Activated naive CD8-positive, alpha-beta T cell treated with anti-CD3 and anti-CD28 coated beads, Interleukin-2, amount 10 ng/mL, durations not matched to agents 7 days and 5 days (primary cell): ENCODE results near the gene WDFY4. TPM values are rescaled to one million over a fixed set of nuclear protein-coding genes. Genes with fewer than 3 reads are reported as not detected.

Source experiments
- ATAC-seq: fragments of 150-1000 bp; cut with Tn5 transposase; one replicate; pipeline ENCODE4 v1.10.0; 2021; ENCODE audit warnings: low read depth, moderate library complexity
- POLR2A ChIA-PET: fragments of 350-600 bp; sonication (Branson Sonifier 250); formaldehyde crosslinking; loops from one replicate; lab custom pipeline; 2021; ENCODE audit warnings: antibody characterized with exemption; lab: Charles Lee
- DNase-seq: peaks from one replicate; pipeline ENCODE4 v3.0.0; 2021
- H3K27ac Mint-ChIP-seq: one replicate; pipeline ENCODE4 v1.8.0; 2022; ENCODE audit warnings: mild to moderate bottlenecking, mixed read lengths
- H3K27me3 Mint-ChIP-seq: one replicate; pipeline ENCODE4 v1.8.0; 2022; ENCODE audit warnings: mild to moderate bottlenecking, moderate library complexity, mixed read lengths
- H3K36me3 Mint-ChIP-seq: one replicate; pipeline ENCODE4 v1.8.0; 2021; ENCODE audit warnings: mild to moderate bottlenecking, mixed read lengths
- H3K4me1 Mint-ChIP-seq: one replicate; pipeline ENCODE4 v1.8.0; 2021; ENCODE audit warnings: mixed read lengths
- H3K4me3 Mint-ChIP-seq: one replicate; pipeline ENCODE4 v1.8.0; 2022; ENCODE audit warnings: mild to moderate bottlenecking, moderate library complexity, mixed read lengths
- H3K9me3 Mint-ChIP-seq: one replicate; pipeline ENCODE4 v1.8.0; 2021; ENCODE audit warnings: mixed read lengths
- total RNA-seq, 2 experiments: library from RNA; stranded (reverse); gene quantifications; one replicate each; pipeline ENCODE4 v1.2.3, GENCODE V29; 2021

The WDFY4 gene
- total RNA-seq, 2 experiments from 2014 or later, result 1.5 to 2.4 TPM

- H3K4me1 Mint-ChIP-seq, result no peaks in the 10 kb centered on the region
- POLR2A ChIA-PET, result no interaction called here
- H3K36me3 Mint-ChIP-seq, result no peaks in the 10 kb centered on the region
- no peak overlapping the region for H3K27ac Mint-ChIP-seq
- no peak overlapping the region for H3K4me3 Mint-ChIP-seq
- no peaks in the 10 kb centered on the region for H3K9me3 Mint-ChIP-seq
- no peak for DNase-seq
- H3K27me3 Mint-ChIP-seq, result peaks cover 6% of the 10 kb centered on the region
- no peak for ATAC-seq
These were observed 217.4 kb downstream of the WDFY4 start for GRCh38 chr10:48902096-48902495.

- peaks cover 2% of the 10 kb centered on the region for H3K4me1 Mint-ChIP-seq
These were observed 218.5 kb downstream of the WDFY4 start for GRCh38 chr10:48903151-48903550.

DNA sequence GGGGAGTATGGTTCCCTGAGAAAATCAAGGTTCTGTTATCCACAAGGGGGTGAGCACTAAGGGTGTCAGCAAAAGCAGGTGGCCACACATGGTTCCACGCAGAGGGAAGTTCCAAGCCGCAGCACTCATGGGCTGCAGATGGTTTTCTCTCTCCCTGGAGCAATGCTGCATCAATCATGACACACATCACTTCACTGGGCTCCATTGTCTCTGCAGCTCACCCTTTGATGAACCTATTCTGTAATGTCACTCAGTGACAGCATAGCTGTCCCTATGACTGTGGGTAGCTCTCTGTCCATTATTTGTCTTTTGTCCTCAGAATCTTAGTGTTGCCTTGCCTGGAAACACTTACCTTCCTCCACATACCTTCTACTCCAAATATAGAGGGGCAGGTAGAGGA is 220.2 kb downstream of the WDFY4 start:
- H3K36me3 Mint-ChIP-seq, result no peaks in the 10 kb centered on the region
- H3K9me3 Mint-ChIP-seq, result no peaks in the 10 kb centered on the region
- no peak overlapping the region for H3K4me3 Mint-ChIP-seq
- peaks cover 2% of the 10 kb centered on the region for H3K4me1 Mint-ChIP-seq
- POLR2A ChIA-PET, result no interaction called here
- H3K27me3 Mint-ChIP-seq, result peaks cover 6% of the 10 kb centered on the region
- no peak overlapping the region for H3K27ac Mint-ChIP-seq
- DNase-seq (no peak), ATAC-seq (no peak)

More at GRCh38 chr10:48903151-48903550, 218.5 kb downstream of the WDFY4 start:
- H3K36me3 Mint-ChIP-seq, result no peaks in the 10 kb centered on the region
- no peak overlapping the region for H3K27ac Mint-ChIP-seq
- no peaks in the 10 kb centered on the region for H3K9me3 Mint-ChIP-seq
- DNase-seq, result no peak
- peaks cover 6% of the 10 kb centered on the region for H3K27me3 Mint-ChIP-seq
- ATAC-seq, result no peak
- POLR2A ChIA-PET, result no interaction called here
- no peak overlapping the region for H3K4me3 Mint-ChIP-seq

DNA sequence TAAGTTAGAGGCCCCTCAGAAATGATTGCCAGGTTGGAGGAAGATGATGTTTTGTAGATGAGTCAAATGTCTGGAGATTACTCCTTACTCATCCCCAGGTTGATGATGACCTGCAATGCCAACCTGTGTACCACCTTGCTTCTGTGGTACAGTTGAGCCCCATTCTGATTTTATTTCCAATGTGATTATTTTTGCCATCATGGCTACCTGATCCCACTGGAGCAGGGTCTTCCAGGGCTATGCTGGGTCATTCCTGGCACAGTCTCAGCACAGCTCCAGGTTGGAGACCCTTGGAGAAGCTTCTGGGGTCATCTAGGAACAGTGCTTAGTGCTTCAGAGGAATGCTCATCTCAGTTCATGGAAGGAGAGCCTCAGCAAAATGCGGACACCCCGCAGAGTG is 220.6 kb downstream of the WDFY4 start:
- H3K4me1 Mint-ChIP-seq, result peaks cover 2% of the 10 kb centered on the region
- ATAC-seq, result no peak
- no peaks in the 10 kb centered on the region for H3K36me3 Mint-ChIP-seq
- peaks cover 6% of the 10 kb centered on the region for H3K27me3 Mint-ChIP-seq
- no peak overlapping the region for H3K27ac Mint-ChIP-seq
- no peak overlapping the region for H3K4me3 Mint-ChIP-seq
- H3K9me3 Mint-ChIP-seq, result no peaks in the 10 kb centered on the region
- no peak for DNase-seq
- POLR2A ChIA-PET, result no interaction called here

DNA sequence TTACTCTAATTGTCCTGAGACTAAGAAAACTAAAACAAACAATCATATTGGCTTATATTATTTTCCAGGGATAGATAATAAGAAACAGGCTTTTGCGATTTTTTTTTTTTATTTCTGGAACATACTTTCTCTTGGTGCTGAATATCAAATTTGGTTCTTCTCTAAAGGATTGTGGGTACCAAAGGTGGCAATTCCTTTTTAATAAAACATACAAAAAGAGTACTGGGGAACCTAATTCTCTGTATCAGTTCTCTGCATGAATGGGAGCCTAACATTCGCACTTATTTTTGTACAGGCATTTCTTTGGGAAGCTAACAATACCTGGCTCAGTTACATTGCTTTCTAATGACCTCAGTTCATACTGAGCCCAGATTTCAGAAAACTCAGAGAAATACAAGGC is 222.2 kb downstream of the WDFY4 start:
- POLR2A ChIA-PET, result no interaction called here

DNA sequence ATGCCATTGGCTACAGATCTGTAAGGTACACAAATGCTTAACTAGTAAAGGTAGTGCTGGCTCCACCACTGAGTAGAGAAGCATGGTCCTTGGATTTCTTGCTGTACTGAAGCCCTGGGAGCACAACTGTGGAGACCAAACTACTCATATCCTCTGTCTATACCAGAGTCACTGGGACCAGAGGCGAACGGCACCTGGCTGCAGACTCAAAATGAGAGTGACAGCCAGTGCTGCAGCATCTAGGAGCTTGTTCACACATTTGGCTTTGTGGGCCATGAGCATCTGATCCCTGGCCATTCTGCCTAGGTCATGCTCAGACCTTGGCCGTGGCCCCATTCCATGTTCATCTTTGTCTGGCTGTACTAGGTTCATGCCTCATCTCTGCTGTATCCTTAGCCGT is 223.1 kb downstream of the WDFY4 start:
- Mint-ChIP-seq H3K36me3 (no peaks in the 10 kb centered on the region), H3K9me3 (no peaks in the 10 kb centered on the region), H3K4me3 (no peak overlapping the region), H3K27ac (no peak overlapping the region), H3K27me3 (peaks cover 9% of the 10 kb centered on the region), H3K4me1 (peaks cover 2% of the 10 kb centered on the region)
- ATAC-seq (no peak), DNase-seq (no peak)
- POLR2A ChIA-PET, result no interaction called here

More for the DNA sequence above, 222.2 kb downstream of the WDFY4 start:
- ATAC-seq (no peak), DNase-seq (no peak)
- H3K27me3 Mint-ChIP-seq, result peaks cover 9% of the 10 kb centered on the region
- no peaks in the 10 kb centered on the region for H3K36me3 Mint-ChIP-seq
- peaks cover 2% of the 10 kb centered on the region for H3K4me1 Mint-ChIP-seq
- H3K9me3 Mint-ChIP-seq, result no peaks in the 10 kb centered on the region
- no peak overlapping the region for H3K27ac Mint-ChIP-seq
- H3K4me3 Mint-ChIP-seq, result no peak overlapping the region

DNA sequence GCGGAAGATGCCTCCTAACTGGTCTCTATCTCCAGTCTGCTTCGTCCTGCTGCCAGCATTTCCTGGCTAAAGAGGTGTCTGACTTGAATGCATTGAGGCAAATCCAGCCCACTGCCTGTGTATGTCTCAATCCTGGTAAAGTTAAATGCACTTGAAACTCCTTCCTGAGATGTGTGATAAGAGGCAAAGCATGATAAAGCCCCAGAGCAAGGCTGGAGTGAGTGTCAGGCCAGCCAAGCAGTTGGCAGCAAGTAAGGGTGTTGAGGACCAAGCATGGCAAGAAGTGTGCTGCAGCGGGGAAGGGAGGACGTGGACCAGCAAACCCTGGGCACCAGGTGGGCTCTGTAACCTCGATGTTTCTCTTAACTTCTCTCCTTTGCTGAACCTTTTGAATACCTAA is 225.9 kb downstream of the WDFY4 start:
- no peak overlapping the region for H3K27ac Mint-ChIP-seq
- H3K4me3 Mint-ChIP-seq, result no peak overlapping the region
- no peaks in the 10 kb centered on the region for H3K9me3 Mint-ChIP-seq
- POLR2A ChIA-PET, result no interaction called here
- peaks cover 6% of the 10 kb centered on the region for H3K27me3 Mint-ChIP-seq
- peaks cover 2% of the 10 kb centered on the region for H3K4me1 Mint-ChIP-seq
- H3K36me3 Mint-ChIP-seq, result no peaks in the 10 kb centered on the region
- no peak for ATAC-seq
- no peak for DNase-seq

DNA sequence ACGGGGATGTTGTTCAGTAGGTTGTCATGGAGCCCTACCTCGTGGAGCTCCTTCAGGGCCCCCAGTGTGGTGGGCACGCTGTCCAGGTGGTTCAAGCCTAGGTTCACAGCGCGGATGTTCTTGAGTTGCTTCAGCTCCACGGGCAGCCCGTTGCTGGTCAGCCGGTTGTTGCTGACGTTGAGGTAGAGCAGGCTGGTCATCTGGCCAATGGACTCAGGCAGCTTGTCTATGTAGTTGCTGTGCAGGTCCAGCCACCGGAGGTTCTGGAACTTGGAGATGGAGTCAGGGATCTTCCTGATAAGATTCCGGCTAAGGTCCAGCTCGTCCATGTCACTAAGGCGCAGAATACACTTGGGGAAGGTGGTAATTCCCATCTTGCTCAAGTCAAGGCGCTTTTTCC is 229.0 kb downstream of the WDFY4 start:
- ATAC-seq (no peak), DNase-seq (no peak)
- Mint-ChIP-seq H3K4me3 (no peak overlapping the region), H3K9me3 (no peaks in the 10 kb centered on the region), H3K27ac (no peak overlapping the region), H3K27me3 (peaks cover 3% of the 10 kb centered on the region), H3K36me3 (no peaks in the 10 kb centered on the region), H3K4me1 (no peaks in the 10 kb centered on the region)
- POLR2A ChIA-PET, result no interaction called here

GRCh38 chr10:48923748-48924147 is 239.1 kb downstream of the WDFY4 start:
- ATAC-seq (no peak), DNase-seq (no peak)
- no peak overlapping the region for H3K27ac Mint-ChIP-seq
- H3K9me3 Mint-ChIP-seq, result no peaks in the 10 kb centered on the region
- no peak overlapping the region for H3K4me3 Mint-ChIP-seq
- H3K4me1 Mint-ChIP-seq, result no peaks in the 10 kb centered on the region
- POLR2A ChIA-PET, result no interaction called here
- H3K27me3 Mint-ChIP-seq, result peaks cover 16% of the 10 kb centered on the region
- no peaks in the 10 kb centered on the region for H3K36me3 Mint-ChIP-seq

DNA sequence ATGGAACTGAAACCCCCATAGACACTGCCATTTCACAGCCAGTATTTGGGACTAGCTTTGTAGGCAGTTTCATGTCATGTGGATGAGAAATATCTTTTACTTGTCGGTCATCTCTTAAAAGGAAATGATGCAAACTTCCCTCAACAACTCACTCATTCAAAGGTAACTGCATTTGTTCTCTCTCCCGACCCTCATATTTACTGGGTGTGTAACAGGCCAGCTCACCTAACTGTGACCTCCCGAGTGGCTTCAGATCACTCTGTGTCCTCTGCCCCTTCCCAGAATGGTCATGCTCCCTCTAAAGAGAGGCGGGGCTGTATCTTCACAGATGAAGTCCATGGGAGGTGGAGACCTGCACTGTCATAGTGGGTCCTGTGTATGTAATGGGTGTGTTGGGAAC is 240.3 kb downstream of the WDFY4 start:
- DNase-seq, result no peak
- Mint-ChIP-seq H3K9me3 (no peaks in the 10 kb centered on the region), H3K4me1 (no peaks in the 10 kb centered on the region), H3K36me3 (no peaks in the 10 kb centered on the region), H3K4me3 (no peak overlapping the region), H3K27ac (no peak overlapping the region), H3K27me3 (peaks cover 8% of the 10 kb centered on the region)
- POLR2A ChIA-PET, result no interaction called here
- no peak for ATAC-seq

- ATAC-seq, result no peak
- Mint-ChIP-seq H3K9me3 (no peaks in the 10 kb centered on the region), H3K36me3 (no peaks in the 10 kb centered on the region), H3K27ac (no peak overlapping the region), H3K27me3 (peaks cover 8% of the 10 kb centered on the region), H3K4me3 (no peak overlapping the region), H3K4me1 (no peaks in the 10 kb centered on the region)
- POLR2A ChIA-PET, result no interaction called here
- DNase-seq, result no peak
These were observed 241.6 kb downstream of the WDFY4 start for GRCh38 chr10:48926255-48926654.

DNA sequence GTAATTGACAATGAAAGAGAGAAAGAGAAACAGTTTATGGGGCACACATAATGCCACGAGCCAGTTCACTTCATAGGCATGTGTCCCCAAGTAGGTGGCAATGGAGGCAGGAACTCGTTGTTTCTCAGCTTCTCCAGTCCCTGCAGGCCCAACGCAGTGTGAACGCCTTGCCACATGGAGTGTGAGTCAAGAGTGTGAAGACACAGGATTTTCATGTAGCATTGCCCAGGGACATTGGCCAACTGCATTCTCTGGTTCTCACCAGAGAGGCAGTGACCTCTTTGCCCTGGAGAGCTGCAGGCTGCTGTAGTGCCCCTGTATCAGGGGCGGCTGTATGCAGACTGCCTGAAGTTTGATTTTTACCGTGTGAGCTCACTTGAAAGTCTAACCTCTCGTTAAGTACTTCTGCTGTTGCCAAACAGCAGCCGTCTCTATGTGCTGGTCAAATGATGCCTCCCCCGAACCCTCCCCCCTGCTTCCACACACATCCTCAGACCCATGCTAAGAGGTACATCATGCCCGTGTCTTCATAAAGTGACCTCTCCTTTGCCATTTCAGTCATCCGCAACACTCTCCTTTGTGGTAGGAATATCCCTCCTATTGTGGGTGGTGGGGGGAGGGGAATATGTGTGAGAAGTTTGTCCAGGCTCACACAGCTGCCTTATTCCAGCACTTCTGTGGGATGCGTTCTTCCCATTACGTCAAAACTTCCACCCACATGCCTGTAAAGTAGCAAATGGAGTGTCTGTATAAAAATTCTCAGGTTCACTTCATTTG is 242.3 kb downstream of the WDFY4 start:
- no peaks in the 10 kb centered on the region for H3K9me3 Mint-ChIP-seq
- H3K4me1 Mint-ChIP-seq, result no peaks in the 10 kb centered on the region

DNA sequence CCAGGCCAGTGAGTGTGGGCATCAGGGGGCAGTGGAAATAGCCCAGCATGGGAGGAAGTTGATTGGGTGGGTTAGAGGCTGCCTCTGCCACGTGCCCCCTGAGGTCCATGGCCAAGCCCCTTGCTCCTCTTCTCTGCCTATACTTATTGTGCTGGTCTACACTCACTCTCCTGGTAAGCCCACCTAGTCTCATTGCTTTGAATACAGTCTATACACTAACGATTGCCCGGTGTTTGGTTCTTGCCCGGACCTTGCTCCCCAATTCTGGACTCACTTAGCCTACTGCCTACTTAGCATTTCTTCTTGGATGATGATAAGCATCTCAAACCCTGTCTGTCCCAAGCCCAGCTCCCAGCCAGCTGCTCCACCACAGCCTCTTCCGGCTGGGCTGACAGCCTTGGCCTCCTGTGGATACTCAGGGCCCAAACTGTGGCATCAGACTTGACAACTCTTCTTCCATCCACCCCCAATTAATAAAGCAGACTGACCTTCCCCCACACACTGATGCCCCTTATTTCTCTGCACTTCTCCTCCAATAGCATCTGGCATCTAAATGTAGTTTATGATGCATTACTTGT is 244.8 kb downstream of the WDFY4 start:
- POLR2A ChIA-PET, result no interaction called here
- no peaks in the 10 kb centered on the region for H3K9me3 Mint-ChIP-seq
- no peaks in the 10 kb centered on the region for H3K4me1 Mint-ChIP-seq

More for the DNA sequence above, 242.3 kb downstream of the WDFY4 start:
- no peak overlapping the region for H3K27ac Mint-ChIP-seq
- H3K36me3 Mint-ChIP-seq, result no peaks in the 10 kb centered on the region
- no peak overlapping the region for H3K4me3 Mint-ChIP-seq
- POLR2A ChIA-PET, result no interaction called here
- DNase-seq (no peak), ATAC-seq (no peak)
- H3K27me3 Mint-ChIP-seq, result peaks cover 7% of the 10 kb centered on the region

DNA sequence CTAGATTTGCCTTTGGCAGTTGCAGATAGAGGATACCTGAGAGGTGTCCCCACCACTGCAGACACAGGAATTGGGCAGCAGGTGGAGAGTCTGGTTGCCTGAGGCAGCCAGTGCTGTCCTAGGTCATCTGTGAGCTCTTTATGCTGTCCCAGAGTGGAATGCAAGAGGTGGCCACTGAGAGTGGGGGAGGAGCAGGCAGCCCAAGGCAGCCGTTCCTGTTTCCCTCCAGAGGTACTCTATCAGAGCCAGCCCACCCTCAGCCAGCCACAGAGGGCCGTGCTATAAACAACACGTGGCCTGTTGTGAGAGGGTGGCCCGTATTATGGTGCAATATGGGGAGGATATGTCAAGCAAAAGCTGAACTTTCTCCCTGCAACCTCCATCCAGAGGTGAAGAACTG is 246.5 kb downstream of the WDFY4 start:
- Mint-ChIP-seq H3K4me3 (no peak overlapping the region), H3K36me3 (no peaks in the 10 kb centered on the region), H3K27ac (no peak overlapping the region), H3K27me3 (peaks cover 4% of the 10 kb centered on the region), H3K4me1 (no peaks in the 10 kb centered on the region), H3K9me3 (no peaks in the 10 kb centered on the region)
- ATAC-seq (no peak), DNase-seq (no peak)
- POLR2A ChIA-PET, result no interaction called here

More for the DNA sequence above, 244.8 kb downstream of the WDFY4 start:
- Mint-ChIP-seq H3K4me3 (no peak overlapping the region), H3K27me3 (peaks cover 4% of the 10 kb centered on the region), H3K27ac (no peak overlapping the region), H3K36me3 (no peaks in the 10 kb centered on the region)
- DNase-seq, result no peak
- ATAC-seq, result no peak
